ENCODE measurements around the gene YPEL4.
A peak's percentile ranks its signal among the peaks of the same experiment; 100 is the strongest.
"Not testable (repeated sequence)": the region's sequence is repeated elsewhere in the genome, so short reads cannot be mapped to it uniquely, and the experiment has no call there.

The YPEL4 gene, protein sequence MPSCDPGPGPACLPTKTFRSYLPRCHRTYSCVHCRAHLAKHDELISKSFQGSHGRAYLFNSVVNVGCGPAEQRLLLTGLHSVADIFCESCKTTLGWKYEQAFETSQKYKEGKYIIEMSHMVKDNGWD

DNA sequence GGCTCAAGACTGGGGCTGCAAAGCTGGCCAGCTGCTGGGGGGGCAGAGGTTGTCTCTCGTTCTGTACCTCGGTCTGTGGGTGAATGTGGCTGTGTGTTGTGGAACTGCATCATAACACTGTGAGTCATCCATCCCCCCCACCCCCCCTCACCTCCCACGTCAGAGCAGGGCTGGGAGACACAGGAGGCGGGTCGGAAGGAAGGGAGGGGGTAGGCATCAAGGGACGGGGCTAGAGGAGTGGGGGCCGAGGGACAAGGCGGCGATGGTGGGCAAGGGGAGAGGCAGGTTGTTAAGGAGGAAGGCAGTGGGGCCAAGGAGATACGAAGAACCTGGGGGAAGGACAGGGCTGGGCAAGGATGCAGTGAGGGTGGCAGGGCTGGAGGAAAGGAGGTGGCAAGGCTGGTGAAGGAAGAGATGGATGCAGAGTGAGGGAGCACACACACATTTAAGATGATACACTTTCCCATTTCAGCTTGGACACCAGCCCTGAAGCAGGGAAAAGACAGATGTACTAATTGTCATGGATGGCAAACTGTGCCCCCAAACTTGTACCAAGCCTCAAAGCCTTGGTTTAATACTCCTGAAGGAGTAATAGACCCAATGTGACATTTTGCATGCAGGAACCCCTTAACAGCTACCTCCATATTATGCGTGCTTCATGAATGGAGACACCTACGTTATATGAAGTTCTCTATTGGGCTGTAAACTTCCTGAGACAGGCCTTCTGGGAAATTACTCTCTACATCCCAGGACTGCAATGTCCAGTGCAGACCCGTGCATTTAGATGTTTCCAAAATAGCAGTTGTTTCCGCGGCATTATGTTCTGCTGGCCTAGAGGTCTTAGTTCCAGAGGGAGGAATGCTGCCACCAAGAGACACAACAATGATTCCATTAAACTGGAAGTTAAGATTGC is at the start of gene YPEL4:
Gene YPEL4, minus strand, starts transcription at position 87 of the 913 bp plus-strand sequence. CDS start 2,805 bp downstream, outside the sequence.
- Mint-ChIP-seq H3K27ac (peak within 1 kb of the TSS; percentile 80), H3K27me3 (peaks cover 38% of the 10 kb centered on the region), H3K36me3 (ENCODE audit: low read depth) (no peaks in the 10 kb centered on the region), H3K4me1 (ENCODE audit: low read depth) (peaks cover 56% of the 10 kb centered on the region), H3K9me3 (no peaks in the 10 kb centered on the region), H3K4me3 (peak within 1 kb of the TSS; percentile 74)

DNA sequence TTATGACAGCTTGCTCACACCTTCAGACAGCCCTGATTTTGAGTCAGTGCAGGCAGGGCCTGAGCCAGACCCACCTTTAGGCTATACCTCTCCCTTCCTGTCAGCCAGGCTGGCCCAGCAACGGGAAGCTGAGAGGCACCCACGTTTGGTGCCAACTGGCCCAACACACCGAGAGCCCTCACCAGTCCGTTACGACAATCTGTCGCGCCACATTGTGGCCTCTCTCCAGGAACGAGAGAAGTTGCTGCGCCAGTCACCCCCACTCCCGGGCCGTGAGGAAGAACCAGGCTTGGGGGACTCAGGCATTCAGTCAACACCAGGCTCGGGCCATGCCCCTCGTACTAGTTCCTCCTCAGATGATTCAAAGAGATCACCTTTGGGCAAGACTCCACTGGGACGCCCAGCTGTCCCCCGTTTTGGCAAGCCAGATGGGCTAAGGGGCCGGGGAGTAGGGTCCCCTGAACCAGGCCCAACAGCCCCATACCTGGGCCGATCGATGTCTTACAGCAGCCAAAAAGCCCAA is 49.2 kb upstream of the YPEL4 start:
- Mint-ChIP-seq H3K9me3 (no peaks in the 10 kb centered on the region), H3K4me1 (ENCODE audit: low read depth) (no peaks in the 10 kb centered on the region), H3K36me3 (ENCODE audit: low read depth) (peaks cover 59% of the 10 kb centered on the region), H3K4me3 (no peak overlapping the region), H3K27ac (no peak overlapping the region), H3K27me3 (no peaks in the 10 kb centered on the region)

DNA sequence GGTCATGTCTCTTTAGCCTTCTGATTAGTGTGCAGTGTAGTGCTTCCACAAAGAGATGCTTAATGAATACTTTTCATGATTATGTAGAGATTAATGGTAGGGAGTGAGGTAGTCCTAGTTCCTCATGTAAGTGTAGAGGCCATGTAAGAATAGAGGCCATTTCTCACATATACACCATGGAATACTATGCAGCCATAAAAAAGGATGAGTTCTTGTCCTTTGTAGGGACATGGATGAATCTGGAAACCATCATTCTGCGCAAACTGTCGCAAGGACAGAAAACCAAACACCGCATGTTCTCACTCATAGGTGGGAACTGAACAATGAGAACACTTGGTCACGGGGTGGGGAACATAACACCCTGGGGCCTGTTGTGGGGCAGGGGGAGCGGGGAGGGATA is 40.8 kb upstream of the YPEL4 start:
- H3K36me3 Mint-ChIP-seq (ENCODE audit: low read depth): peaks cover 55% of the 10 kb centered on the region
- H3K9me3 Mint-ChIP-seq; H3K27me3 Mint-ChIP-seq; H3K27ac Mint-ChIP-seq; H3K4me3 Mint-ChIP-seq; H3K4me1 Mint-ChIP-seq (ENCODE audit: low read depth): not testable (repeated sequence)

DNA sequence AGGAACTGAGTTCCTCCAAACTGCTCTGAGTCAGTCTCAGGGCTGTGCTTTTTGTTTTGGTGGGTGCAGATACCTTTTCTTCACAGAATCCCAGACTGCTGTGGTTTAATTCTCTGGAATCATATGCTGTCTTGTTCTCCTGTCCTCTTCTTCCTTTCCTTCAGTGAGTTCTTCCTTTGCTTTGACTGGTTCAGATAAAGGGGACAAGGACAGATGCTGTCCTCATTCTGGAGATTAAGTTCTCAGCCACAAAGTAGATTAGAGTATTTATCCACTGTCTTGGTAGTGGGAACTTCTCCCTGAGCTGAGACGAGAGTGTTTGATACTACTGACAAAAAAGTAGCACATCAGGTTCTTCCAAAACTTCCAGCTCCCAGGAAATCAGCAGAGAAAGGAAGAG is 31.5 kb upstream of the YPEL4 start:
- Mint-ChIP-seq H3K27me3 (no peaks in the 10 kb centered on the region), H3K36me3 (ENCODE audit: low read depth) (peaks cover 53% of the 10 kb centered on the region), H3K4me1 (ENCODE audit: low read depth) (peaks cover 46% of the 10 kb centered on the region), H3K4me3 (no peak overlapping the region), H3K9me3 (no peaks in the 10 kb centered on the region), H3K27ac (peak overlapping the region; percentile 13)

DNA sequence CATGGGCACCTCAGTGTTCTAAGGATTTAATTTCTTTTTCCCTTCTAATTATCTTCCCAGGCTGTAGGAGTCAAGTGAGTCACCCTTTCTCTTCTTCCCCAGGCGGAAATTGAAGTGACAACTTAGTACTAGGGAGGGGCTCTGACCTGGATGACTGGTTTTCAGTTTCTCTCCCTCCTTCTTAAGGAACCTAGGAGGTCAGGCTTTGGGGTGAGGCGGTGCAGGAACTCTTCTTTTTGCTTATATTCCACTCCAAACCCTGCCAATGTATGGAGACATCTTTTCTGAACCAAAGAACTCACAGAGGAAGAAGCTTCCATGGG is 30.8 kb upstream of the YPEL4 start:
- Mint-ChIP-seq H3K4me3 (no peak overlapping the region), H3K4me1 (ENCODE audit: low read depth) (peaks cover 52% of the 10 kb centered on the region), H3K36me3 (ENCODE audit: low read depth) (peaks cover 60% of the 10 kb centered on the region), H3K27me3 (no peaks in the 10 kb centered on the region), H3K27ac (peak overlapping the region; percentile 74), H3K9me3 (no peaks in the 10 kb centered on the region)

DNA sequence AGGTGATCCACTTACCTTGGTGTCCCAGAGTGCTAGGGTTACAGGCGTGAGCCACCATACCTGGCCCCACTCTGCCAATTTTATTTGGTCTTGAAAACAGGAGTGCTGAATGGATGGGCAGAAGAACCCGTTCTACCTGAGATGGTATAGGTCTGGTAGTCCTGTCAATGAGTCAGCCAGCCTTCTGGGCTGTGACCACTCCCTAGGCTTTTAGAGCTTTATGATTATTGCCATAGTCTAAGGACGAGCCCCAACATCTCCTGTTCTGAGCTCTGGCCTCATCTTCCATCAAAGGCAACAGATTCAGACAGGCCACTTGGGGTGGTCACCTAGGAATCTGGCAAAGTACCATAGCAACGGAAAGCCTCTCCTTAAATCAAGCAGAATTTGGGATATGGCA is 29.7 kb upstream of the YPEL4 start:
- H3K36me3 Mint-ChIP-seq (ENCODE audit: low read depth): peaks cover 63% of the 10 kb centered on the region
- H3K9me3 Mint-ChIP-seq: no peaks in the 10 kb centered on the region
- peaks cover 63% of the 10 kb centered on the region for H3K4me1 Mint-ChIP-seq (ENCODE audit: low read depth)
- no peak overlapping the region for H3K4me3 Mint-ChIP-seq
- no peak overlapping the region for H3K27ac Mint-ChIP-seq
- no peaks in the 10 kb centered on the region for H3K27me3 Mint-ChIP-seq

DNA sequence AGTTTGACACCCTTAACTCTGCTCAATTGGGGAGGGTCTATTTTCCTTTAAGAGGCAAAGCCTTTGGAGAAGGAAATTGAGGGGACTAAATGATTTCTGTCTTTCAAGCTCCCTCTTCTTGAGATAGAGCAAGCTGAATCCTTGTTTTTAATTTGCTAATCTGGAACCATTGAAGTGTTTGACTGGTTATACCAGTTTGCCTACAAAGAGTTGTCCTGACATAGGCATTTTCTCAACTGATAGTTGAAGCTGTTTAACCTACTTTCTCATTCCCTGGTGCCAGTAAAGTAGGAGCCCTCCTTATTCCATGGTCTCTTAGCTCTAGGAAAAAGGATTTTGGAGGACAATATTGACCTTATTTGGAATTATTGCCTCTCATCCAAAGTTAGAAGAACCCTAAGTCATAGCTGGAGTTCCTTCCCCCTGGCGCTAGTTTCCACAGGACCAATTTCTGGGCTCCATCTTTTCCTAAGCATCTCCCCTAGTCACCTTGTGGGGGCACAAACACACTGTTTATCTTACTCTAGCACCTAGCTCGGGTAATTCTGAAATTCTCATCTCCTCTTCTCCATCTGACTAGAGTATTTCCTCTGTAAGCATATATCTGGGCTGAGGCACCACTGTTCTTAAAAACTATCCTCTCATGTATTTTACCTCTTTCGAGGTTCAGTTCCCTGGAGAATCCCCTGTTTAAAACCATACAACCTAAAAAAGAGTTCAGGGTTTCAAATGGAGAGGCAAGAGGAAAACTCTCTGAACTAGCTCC is 25.6 kb upstream of the YPEL4 start:
- peak overlapping the region; percentile 28 for H3K27ac Mint-ChIP-seq
- H3K27me3 Mint-ChIP-seq: no peaks in the 10 kb centered on the region

DNA sequence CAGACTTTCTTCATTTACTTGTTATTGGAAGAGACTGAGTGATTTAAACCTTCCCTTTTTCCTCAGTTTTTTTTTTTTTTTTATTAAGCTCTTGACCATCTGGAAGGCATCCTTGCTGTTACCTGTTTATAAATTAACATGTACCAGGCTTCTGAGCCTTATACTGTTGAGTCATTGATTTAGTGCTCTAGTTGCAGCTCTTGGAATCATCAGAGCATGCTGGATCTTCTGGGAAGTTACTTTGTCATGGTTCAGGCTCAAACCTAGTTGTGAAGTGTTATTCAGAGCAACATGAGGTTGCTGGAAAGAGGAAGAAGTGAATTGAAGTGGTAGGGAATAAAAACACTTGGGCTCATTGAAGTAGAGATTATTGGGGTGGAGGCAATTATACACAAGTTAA is 24.5 kb upstream of the YPEL4 start:
- Mint-ChIP-seq H3K9me3 (no peaks in the 10 kb centered on the region), H3K27me3 (no peaks in the 10 kb centered on the region), H3K27ac (peak overlapping the region; percentile 49), H3K4me1 (ENCODE audit: low read depth) (peaks cover 86% of the 10 kb centered on the region), H3K4me3 (no peak overlapping the region), H3K36me3 (ENCODE audit: low read depth) (peaks cover 63% of the 10 kb centered on the region)

More for the DNA sequence above, 25.6 kb upstream of the YPEL4 start:
- Mint-ChIP-seq H3K36me3 (ENCODE audit: low read depth) (peaks cover 63% of the 10 kb centered on the region), H3K4me3 (no peak overlapping the region), H3K9me3 (no peaks in the 10 kb centered on the region), H3K4me1 (ENCODE audit: low read depth) (peaks cover 86% of the 10 kb centered on the region)

DNA sequence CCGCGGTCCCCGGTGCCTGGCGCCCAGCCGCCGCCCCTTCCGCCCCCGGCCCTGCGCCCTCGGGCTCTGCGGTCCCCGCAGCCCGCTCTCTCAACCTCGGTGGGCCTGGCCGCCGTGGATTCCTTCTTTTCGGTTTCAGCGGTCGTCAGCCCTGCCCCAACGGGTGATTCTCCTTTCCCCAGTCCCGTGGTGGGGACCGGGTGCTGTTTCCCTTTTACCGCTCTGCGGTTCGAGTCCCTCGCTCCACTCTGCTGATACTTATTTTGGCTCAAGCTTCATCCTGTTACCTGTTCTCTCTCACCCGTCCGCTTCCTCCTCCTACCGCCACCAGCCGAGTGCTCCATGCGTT is 18.7 kb upstream of the YPEL4 start:
- Mint-ChIP-seq H3K4me1 (ENCODE audit: low read depth) (peaks cover 60% of the 10 kb centered on the region), H3K9me3 (no peaks in the 10 kb centered on the region), H3K4me3 (peak overlapping the region; percentile 98), H3K27me3 (no peaks in the 10 kb centered on the region), H3K27ac (peak overlapping the region; percentile 100), H3K36me3 (ENCODE audit: low read depth) (peaks cover 21% of the 10 kb centered on the region)

DNA sequence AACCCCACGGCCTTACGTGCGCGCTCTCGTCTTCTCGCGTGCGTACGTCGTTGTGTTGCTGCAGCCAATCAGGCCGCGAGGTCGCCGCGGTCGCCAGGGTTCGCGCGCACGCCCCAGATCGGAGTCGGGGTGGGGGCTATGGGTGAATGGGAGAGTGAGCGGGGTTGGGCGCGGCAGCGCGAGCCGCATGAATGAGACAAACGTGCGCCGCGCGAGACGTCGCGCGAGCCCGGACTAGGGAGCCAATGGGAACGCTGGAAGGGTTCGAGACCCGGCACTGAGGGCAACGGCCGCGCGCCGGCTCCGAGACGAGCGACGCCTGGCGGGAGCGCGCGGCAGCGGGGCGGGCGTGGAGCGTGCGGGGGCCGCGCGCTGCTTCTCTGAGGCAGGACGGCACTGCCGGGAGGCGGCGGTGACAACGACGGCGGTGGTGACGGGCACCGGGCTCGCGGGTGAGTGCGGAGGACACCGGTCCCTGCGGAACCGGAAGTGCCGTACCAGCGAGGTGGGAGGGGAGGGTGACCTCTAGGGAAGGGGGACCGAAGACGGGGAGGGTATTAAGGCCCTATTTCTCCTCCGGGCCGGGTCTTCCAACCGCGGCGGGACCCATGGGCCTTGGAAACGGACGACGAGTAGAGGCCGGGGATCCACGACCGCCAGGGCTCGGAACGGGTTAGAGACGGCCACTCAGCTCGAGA is 18.2 kb upstream of the YPEL4 start, which contains the start of gene ZDHHC5:
Gene ZDHHC5, plus strand, starts transcription at position 379 of the 698 bp plus-strand sequence. CDS start 4,977 bp downstream, outside the sequence.
- Mint-ChIP-seq H3K27me3 (no peaks in the 10 kb centered on the region), H3K36me3 (ENCODE audit: low read depth) (peaks cover 16% of the 10 kb centered on the region), H3K4me1 (ENCODE audit: low read depth) (peaks cover 56% of the 10 kb centered on the region), H3K9me3 (no peaks in the 10 kb centered on the region), H3K27ac (peak within 1 kb of the TSS; percentile 100), H3K4me3 (peak within 1 kb of the TSS; percentile 98)

DNA sequence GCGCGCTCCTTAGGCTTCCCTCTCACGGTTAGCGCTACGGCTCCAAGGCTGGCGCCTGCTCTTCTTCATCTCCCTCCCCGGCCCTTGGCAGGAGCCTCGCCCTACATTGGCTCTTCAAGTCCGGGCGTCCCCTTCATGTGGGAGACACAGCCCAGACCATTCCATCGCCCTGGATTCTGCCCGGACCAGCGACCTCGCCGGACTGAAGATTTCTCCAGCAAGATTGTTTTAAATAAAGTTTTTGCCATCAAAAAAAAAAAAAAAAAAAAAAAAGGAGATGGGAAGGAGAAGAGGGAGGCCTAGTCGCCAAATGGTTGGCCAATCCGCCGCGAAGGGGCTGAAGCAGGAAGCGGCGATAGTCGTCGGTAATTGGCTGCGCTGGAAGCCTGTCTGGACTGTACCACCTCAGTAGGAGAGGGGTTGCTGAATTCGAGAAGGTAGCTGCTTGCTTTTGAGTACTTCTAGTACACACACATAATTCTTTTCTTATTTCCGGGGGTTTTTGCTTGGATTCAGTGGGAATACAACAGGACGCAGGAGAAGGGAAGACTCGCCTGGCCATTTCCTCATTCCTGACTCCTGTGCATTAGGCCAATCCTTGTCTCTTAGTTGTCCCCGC is 17.5 kb upstream of the YPEL4 start:
- Mint-ChIP-seq H3K36me3 (ENCODE audit: low read depth) (peaks cover 16% of the 10 kb centered on the region), H3K27ac (peak overlapping the region; percentile 100), H3K9me3 (no peaks in the 10 kb centered on the region), H3K4me3 (peak overlapping the region; percentile 98), H3K4me1 (ENCODE audit: low read depth) (peaks cover 56% of the 10 kb centered on the region), H3K27me3 (no peaks in the 10 kb centered on the region)

DNA sequence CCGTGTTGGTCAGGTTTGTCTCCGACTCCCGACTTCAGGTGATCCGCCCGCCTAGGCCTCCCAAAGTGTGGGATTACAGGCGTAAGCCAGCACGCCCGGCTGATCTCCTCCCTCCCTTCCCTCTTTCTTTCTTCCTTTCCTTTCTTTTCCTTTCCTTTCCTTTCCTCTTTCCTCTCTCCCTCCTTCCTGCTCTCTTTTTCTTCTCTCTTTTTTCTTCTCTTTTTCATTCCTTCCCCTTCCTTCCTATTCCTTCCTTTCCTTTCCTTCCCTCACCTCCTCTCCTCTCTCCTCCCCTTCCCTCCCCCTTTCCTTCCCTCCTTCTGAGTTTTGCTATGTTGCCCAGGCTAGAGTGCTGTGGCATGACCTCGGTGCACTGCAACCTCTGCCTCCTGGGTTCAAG is 14.3 kb upstream of the YPEL4 start:
- Mint-ChIP-seq H3K27ac (no peak overlapping the region), H3K9me3 (no peaks in the 10 kb centered on the region), H3K4me3 (no peak overlapping the region), H3K27me3 (no peaks in the 10 kb centered on the region), H3K4me1 (ENCODE audit: low read depth) (peaks cover 30% of the 10 kb centered on the region), H3K36me3 (ENCODE audit: low read depth) (peaks cover 32% of the 10 kb centered on the region)

DNA sequence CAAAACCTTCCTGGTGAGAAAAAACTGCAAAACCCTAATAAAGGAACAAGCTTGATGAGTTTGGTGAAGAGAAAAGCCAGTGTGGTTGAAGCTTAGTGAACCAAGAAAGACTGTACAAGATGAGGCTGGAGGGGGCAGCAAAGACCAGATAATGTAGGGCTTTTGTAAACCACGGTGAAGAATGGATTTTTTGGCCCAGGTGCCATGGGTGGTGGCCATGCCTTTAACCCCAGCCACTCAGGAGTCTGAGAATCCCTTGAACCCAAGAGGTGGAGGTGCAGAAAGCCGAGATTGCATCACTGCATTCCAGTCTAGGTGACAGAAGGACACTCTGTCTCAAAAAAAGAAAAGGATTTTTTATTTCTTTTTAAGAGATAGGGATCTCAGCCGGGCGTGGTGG is 13.2 kb upstream of the YPEL4 start:
- Mint-ChIP-seq H3K36me3 (ENCODE audit: low read depth) (peaks cover 32% of the 10 kb centered on the region), H3K4me1 (ENCODE audit: low read depth) (peaks cover 35% of the 10 kb centered on the region), H3K27ac (no peak overlapping the region), H3K27me3 (no peaks in the 10 kb centered on the region), H3K9me3 (no peaks in the 10 kb centered on the region), H3K4me3 (no peak overlapping the region)

DNA sequence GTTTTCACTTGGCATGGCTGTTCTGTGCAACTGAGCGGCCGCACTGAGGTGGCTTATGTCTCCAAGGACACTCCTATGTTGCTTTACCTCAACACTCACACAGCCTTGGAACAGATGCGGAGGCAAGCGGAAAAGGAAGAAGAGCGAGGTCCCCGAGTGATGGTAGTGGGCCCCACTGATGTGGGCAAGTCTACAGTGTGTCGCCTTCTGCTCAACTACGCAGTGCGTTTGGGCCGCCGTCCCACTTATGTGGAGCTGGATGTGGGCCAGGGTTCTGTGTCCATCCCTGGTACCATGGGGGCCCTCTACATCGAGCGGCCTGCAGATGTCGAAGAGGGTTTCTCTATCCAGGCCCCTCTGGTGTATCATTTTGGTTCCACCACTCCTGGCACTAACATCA is 10.0 kb upstream of the YPEL4 start:
- H3K27ac Mint-ChIP-seq: peak overlapping the region; percentile 17
- peaks cover 35% of the 10 kb centered on the region for H3K36me3 Mint-ChIP-seq (ENCODE audit: low read depth)
- peaks cover 32% of the 10 kb centered on the region for H3K4me1 Mint-ChIP-seq (ENCODE audit: low read depth)
- no peaks in the 10 kb centered on the region for H3K27me3 Mint-ChIP-seq
- H3K9me3 Mint-ChIP-seq: no peaks in the 10 kb centered on the region
- H3K4me3 Mint-ChIP-seq: no peak overlapping the region

All from stimulated activated naive CD8-positive, alpha-beta T cell treated with anti-CD3 and anti-CD28 coated beads, Interleukin-15, Interleukin-2, amounts not matched to agents 100 ng/mL and 50 ng/mL, for 24 hours (primary cell).